DMS 273 treated with DMSO at 0.1 percent for 48 hours (cell line): ENCODE data around the gene DTNBP1.

Source experiments
- DNase-seq: peaks from one replicate; lab custom pipeline; 2025; lab: John Stamatoyannopoulos, UW

Gene DTNBP1

DNA sequence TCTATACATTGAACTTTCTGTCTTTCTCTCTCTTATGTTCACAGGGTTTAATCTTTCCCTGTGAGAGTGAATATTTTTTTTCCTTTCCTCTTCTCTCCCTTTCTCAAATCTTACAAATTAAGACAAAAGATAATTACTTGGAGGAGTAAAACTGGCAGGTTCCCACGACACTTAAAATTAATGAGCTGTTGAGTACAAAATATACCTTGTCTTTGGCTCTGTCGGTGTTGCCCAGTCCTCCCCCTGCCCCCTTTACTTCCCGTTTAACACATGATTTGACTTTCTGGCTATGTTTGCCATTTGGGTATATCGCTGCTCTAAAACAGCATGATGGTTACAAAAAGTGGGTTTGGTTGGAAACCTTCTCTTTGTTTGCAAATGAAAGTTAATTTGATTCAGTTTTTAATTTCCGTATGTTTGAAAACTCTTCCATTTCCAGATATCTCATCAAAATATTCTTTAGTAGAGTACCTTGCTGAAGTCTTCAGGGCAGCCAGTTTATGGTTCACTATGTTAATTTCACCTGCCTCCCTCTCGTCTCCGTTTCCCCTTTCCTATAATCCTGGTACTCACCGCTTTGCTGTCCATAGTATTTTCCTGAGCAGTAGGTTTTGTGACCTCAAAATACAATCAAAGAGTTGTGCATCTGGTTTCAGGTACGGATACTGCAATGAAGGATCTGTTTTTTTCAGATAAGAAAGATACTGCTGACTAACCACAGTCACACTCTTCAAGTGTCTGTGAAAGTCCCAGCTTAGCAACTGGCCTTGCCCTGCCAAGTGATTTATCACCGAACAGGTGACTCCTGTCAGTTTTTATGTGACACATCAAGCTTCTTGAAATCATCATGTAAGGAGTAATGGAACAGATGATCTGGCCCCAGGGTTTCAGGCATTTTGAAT lies 181.2 kb downstream of the DTNBP1 start:
- DNase-seq = no peak

DNA sequence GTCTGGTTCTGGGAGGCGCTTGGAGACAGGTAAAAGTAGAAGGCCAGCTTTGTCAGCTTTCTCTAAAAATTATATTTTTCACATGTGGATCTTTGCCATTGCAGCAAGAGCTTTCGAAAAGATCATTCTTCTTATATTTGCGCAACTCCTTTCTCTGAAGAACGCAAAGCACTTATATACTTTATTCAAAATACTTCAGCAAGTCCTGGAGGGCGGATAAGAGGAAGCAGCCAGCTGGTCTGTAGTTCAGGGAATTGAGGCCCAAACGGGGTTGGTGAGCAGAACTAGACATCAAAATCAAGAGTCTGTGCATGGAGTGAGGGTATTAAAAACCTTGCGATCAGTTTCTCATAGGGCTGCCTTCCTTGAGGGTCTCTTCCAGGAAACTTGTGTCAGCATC lies 182.3 kb downstream of the DTNBP1 start:
- no peak for DNase-seq

- no peak for DNase-seq
Measured at GRCh38 chr6:15479761-15480160, 183.1 kb downstream of the DTNBP1 start.

GRCh38 chr6:15477746-15478145 lies 185.1 kb downstream of the DTNBP1 start:
- DNase-seq = no peak

GRCh38 chr6:15476631-15477380 lies 186.0 kb downstream of the DTNBP1 start:
- DNase-seq = no peak

DNA sequence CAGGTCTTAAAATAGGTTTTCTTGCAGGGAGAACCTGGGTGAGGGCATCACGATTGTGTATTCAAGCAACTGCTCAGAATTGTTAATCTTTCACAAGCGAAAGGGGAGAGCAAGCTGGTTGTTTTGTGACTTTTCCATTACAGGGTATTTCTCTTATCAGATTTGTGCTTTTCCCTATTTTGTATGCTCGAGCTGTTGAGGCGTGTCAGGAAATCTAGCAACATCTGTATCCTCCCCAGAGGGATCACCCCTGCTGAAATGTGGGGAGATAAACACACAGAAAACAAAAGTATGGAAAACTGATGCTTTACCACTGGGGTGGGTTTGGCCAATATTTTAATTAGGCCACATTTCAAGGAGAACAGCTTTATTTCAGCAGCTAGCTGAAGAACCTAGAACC lies 187.0 kb downstream of the DTNBP1 start:
- no peak for DNase-seq

GRCh38 chr6:15475261-15475660 lies 187.6 kb downstream of the DTNBP1 start:
- no peak for DNase-seq

- no peak for DNase-seq
Measured at GRCh38 chr6:15474196-15474595, 188.6 kb downstream of the DTNBP1 start.

DNA sequence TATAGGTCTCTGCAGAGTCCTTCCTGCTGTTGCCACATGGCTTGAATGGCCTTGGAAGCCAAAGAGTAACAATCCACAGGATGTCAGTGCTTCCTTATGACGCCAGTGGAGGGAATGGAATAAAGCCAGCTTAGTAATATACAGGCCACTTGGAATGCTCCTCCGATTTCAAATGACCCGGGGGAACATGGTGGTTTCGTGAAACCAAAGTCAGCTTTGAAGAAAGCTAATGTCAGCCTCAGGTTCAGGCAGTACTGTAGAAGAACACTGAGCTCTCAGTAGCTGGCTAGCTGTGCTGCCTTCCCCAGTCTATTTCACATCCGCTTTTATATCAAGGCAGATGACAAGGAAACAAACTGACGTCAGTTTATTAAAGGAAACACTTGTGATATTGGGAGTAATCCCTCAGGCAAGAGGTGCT lies 189.1 kb downstream of the DTNBP1 start:
- no peak for DNase-seq

- DNase-seq = no peak
Measured at GRCh38 chr6:15473174-15473573, 189.7 kb downstream of the DTNBP1 start.
